Endodermal cell (in vitro differentiated cells): ENCODE results near the gene MXD4. TPM values are rescaled to one million over a fixed set of nuclear protein-coding genes. Genes with fewer than 3 reads are reported as not detected.

Experiments
- DNase-seq: peaks from one replicate; pipeline ENCODE4 v3.0.0-alpha.2; 2017
- H3K27ac ChIP-seq: 2 replicates; pipeline ENCODE4 v1.5.1; 2013; ENCODE audit warnings: mild to moderate bottlenecking, low read depth, low read length, moderate library complexity
- H3K27me3 ChIP-seq: 2 replicates; pipeline ENCODE4 v1.6.1; 2013; ENCODE audit warnings: mild to moderate bottlenecking, low read length, moderate library complexity; ENCODE audit not compliant: insufficient read depth, control insufficient read depth, poor library complexity, severe bottlenecking
- H3K36me3 ChIP-seq: 2 replicates; pipeline ENCODE4 v1.7.0; 2013; ENCODE audit warnings: mild to moderate bottlenecking, low read length, moderate library complexity; ENCODE audit not compliant: control insufficient read depth, insufficient read depth
- H3K4me1 ChIP-seq: one replicate; pipeline ENCODE4 v1.7.0; 2013; ENCODE audit warnings: low read length; ENCODE audit not compliant: control insufficient read depth, insufficient read depth
- H3K4me3 ChIP-seq: 2 replicates; pipeline ENCODE4 v1.5.1; 2013; ENCODE audit warnings: mild to moderate bottlenecking, low read length, moderate library complexity
- H3K9ac ChIP-seq: 2 replicates; pipeline ENCODE4 v1.6.1; 2013; ENCODE audit warnings: mild to moderate bottlenecking, low read length, moderate library complexity; ENCODE audit not compliant: poor library complexity, severe bottlenecking; ENCODE audit errors: extremely low read depth
- H3K9me3 ChIP-seq: 2 replicates; pipeline ENCODE4 v1.6.1; 2013; ENCODE audit warnings: mild to moderate bottlenecking, low read length, moderate library complexity; ENCODE audit not compliant: control insufficient read depth
- H3K27ac Mint-ChIP-seq: 2 replicates; pipeline ENCODE4 v1.8.0; 2020; ENCODE audit warnings: mixed read lengths
- H3K27me3 Mint-ChIP-seq: 2 replicates; pipeline ENCODE4 v1.8.0; 2021; ENCODE audit warnings: mild to moderate bottlenecking, mixed read lengths; ENCODE audit not compliant: insufficient read depth
- H3K36me3 Mint-ChIP-seq: 2 replicates; pipeline ENCODE4 v1.8.0; 2020; ENCODE audit warnings: low read depth, mixed read lengths
- H3K4me1 Mint-ChIP-seq: 2 replicates; pipeline ENCODE4 v1.8.0; 2020; ENCODE audit warnings: mixed read lengths
- H3K4me3 Mint-ChIP-seq: 2 replicates; pipeline ENCODE4 v1.8.0; 2020; ENCODE audit warnings: mild to moderate bottlenecking, moderate library complexity, mixed read lengths
- H3K9me3 Mint-ChIP-seq: 2 replicates; pipeline ENCODE4 v1.8.0; 2020; ENCODE audit warnings: mild to moderate bottlenecking, mixed read lengths
- CTCF ChIP-seq: fragments of 200-600 bp; sonication (generic); conservative IDR thresholded peaks from 2 replicates; pipeline ENCODE4 v1.5.0; 2021; ENCODE audit warnings: antibody characterized with exemption, mild to moderate bottlenecking
- WGBS, 2 experiments: methylation state at CpG; one replicate each; pipeline versions ENCODE4 v1.1.5 to v1.1.7; 2013; ENCODE audit warnings: missing lambda C conversion rate in 2 of 2, mixed read lengths in 1 of 2; ENCODE audit not compliant: insufficient coverage in 1 of 2, insufficient read length in 1 of 2; 5-methylcytosine and 5-hydroxymethylcytosine counted together
- total RNA-seq, 2 donors: library from RNA; stranded (reverse); fragmentation: NEBNext Ultra II Directional in 1 of 2; extraction: Animal tissue kit (Norgen Biotek cat#: 25700) in 1 of 2; gene quantifications; 2 replicates in 1 of 2; 3 replicates in 1 of 2; pipeline ENCODE4 v1.2.1, GENCODE V29; 2021

Gene MXD4
- total RNA-seq, 2 donors from 2014 or later = 46.0 to 78.8 TPM

GRCh38 chr4:2284934-2285612, 23.2 kb upstream of the MXD4 start:
- Mint-ChIP-seq H3K27me3 (no peaks in the 10 kb centered on the region), H3K27ac (no peak overlapping the region), H3K36me3 (no peaks in the 10 kb centered on the region), H3K4me3 (no peak overlapping the region), H3K9me3 (no peaks in the 10 kb centered on the region), H3K4me1 (no peaks in the 10 kb centered on the region)
- Histone ChIP-seq H3K9me3 (no peaks in the 10 kb centered on the region), H3K4me3 (no peak overlapping the region), H3K36me3 (no peaks in the 10 kb centered on the region), H3K27ac (no peak overlapping the region), H3K27me3 (no peaks in the 10 kb centered on the region), H3K9ac (no peak overlapping the region), H3K4me1 (no peaks in the 10 kb centered on the region)
- WGBS, 2 experiments = 91 to 93% methylated on average over 15 of the region's 15 CpGs
- DNase-seq = no peak
- no peak for TF ChIP-seq CTCF

GRCh38 chr4:2284161-2284933, 22.4 kb upstream of the MXD4 start:
- Mint-ChIP-seq H3K4me1 (no peaks in the 10 kb centered on the region), H3K27ac (no peak overlapping the region), H3K9me3 (no peaks in the 10 kb centered on the region), H3K27me3 (no peaks in the 10 kb centered on the region), H3K4me3 (no peak overlapping the region), H3K36me3 (no peaks in the 10 kb centered on the region)
- H3K4me1 ChIP-seq = no peaks in the 10 kb centered on the region
- no peak for TF ChIP-seq CTCF
- H3K36me3 ChIP-seq = no peaks in the 10 kb centered on the region
- no peak overlapping the region for H3K9ac ChIP-seq
- H3K27ac ChIP-seq = no peak overlapping the region
- no peaks in the 10 kb centered on the region for H3K27me3 ChIP-seq
- no peak overlapping the region for H3K4me3 ChIP-seq
- DNase-seq = no peak
- 94 to 95% methylated on average over 14 to 23 of the region's 23 CpGs for WGBS, 2 experiments
- no peaks in the 10 kb centered on the region for H3K9me3 ChIP-seq

GRCh38 chr4:2283199-2283711, 21.3 kb upstream of the MXD4 start:
- DNase-seq = no peak
- Histone ChIP-seq H3K27me3 (no peaks in the 10 kb centered on the region), H3K9me3 (no peaks in the 10 kb centered on the region), H3K4me1 (no peaks in the 10 kb centered on the region), H3K36me3 (no peaks in the 10 kb centered on the region), H3K4me3 (no peak overlapping the region), H3K27ac (no peak overlapping the region), H3K9ac (no peak overlapping the region)
- Mint-ChIP-seq H3K4me1 (no peaks in the 10 kb centered on the region), H3K27me3 (no peaks in the 10 kb centered on the region), H3K4me3 (no peak overlapping the region), H3K36me3 (no peaks in the 10 kb centered on the region), H3K9me3 (no peaks in the 10 kb centered on the region), H3K27ac (no peak overlapping the region)
- no peak for TF ChIP-seq CTCF
- WGBS, 2 experiments = 84 to 90% methylated on average over 2 to 3 of the region's 3 CpGs
